K562 (cell line): Measurements from ENCODE around the gene SIKE1. TPM values are rescaled to one million over a fixed set of nuclear protein-coding genes. Genes with fewer than 3 reads are reported as not detected.
A peak's percentile ranks its signal among the peaks of the same experiment; 100 is the strongest.

Source experiments
- ATAC-seq: fragments of 200-7000 bp; cut with Tn5 transposase; 3 replicates; pipeline ENCODE4 v1.9.1; 2020; ENCODE audit warnings: moderate library complexity
- BruUV-seq: library from RNA; stranded (reverse); fragments of 400-500 nt; replicated peaks from 2 replicates; lab custom pipeline; 2021; lab: Mats Ljungman, UMichigan
- CTCF ChIA-PET: fragments of 300-600 bp; formaldehyde crosslinking; extraction: SDS; loops from one replicate; lab custom pipeline; 2021; ENCODE audit warnings: low intra/inter-chr PET ratio; lab: Yijun Ruan, JAX
- POLR2A ChIA-PET: fragments of 300-600, 350-650 bp; sonication (Branson Sonifier 250); formaldehyde crosslinking; extraction: SDS; loops from one replicate; lab custom pipeline; 2021; ENCODE audit warnings: antibody characterized with exemption, inconsistent platforms; lab: Yijun Ruan, JAX
- DNase-seq, 4 experiments: peaks; one replicate each; pipeline versions ENCODE4 v3.0.0 to v3.0.0-alpha.2; 2011 to 2018; ENCODE audit warnings: low spot score in 3 of 4, mixed read lengths in 3 of 4; ENCODE audit errors: extremely low read depth in 1 of 4
- FAIRE-seq: peaks from 2 replicates; lab custom pipeline; 2011; peaks lifted over from hg19 to GRCh38; lab: Jason Lieb, UNC
- H2AFZ ChIP-seq: 2 replicates; pipeline ENCODE4 v1.6.0; 2011; ENCODE audit warnings: low read depth, low read length, control low read depth, inconsistent platforms
- H3K27ac ChIP-seq: fragments of 200-600 bp; 3 replicates; pipeline ENCODE4 v1.8.0; 2011; ENCODE audit warnings: low read depth, mild to moderate bottlenecking, control low read depth, inconsistent platforms, low read length, moderate library complexity, mixed read lengths; ENCODE audit errors: extremely low read depth
- H3K27me3 ChIP-seq, 2 experiments: fragments of 300-600 bp in 1 of 2; 2 replicates in 1 of 2; 3 replicates in 1 of 2; pipeline versions ENCODE4 v1.6.0 to v1.8.0; 2011; ENCODE audit warnings: inconsistent platforms in 2 of 2, low read length in 2 of 2, mild to moderate bottlenecking in 1 of 2, mixed read lengths in 1 of 2, moderate library complexity in 1 of 2; ENCODE audit not compliant: control insufficient read depth in 2 of 2, insufficient read depth in 2 of 2
- H3K36me3 ChIP-seq: fragments of 300-600 bp; 3 replicates; pipeline ENCODE4 v1.8.0; 2011; ENCODE audit warnings: mild to moderate bottlenecking, low read length, inconsistent platforms; ENCODE audit not compliant: control insufficient read depth, insufficient read depth
- H3K4me1 ChIP-seq, 2 experiments: fragments of 200-600 bp in 1 of 2; replicated peaks in 1 of 2; 2 replicates in 1 of 2; 3 replicates in 1 of 2; pipeline versions ENCODE4 v1.5.1 to v1.8.0; 2011; ENCODE audit warnings: inconsistent platforms in 2 of 2, low read length in 2 of 2, mild to moderate bottlenecking in 1 of 2, mixed read lengths in 1 of 2, moderate library complexity in 1 of 2; ENCODE audit not compliant: control insufficient read depth in 2 of 2, insufficient read depth in 2 of 2
- H3K4me2 ChIP-seq: 2 replicates; pipeline ENCODE4 v1.6.1; 2011; ENCODE audit warnings: low read length, control low read depth, inconsistent platforms, mixed read lengths; ENCODE audit not compliant: insufficient read depth
- H3K4me3 ChIP-seq: fragments of 200-600 bp; sonication (generic), shearing (Covaris generic); 2 replicates; pipeline ENCODE4 v1.5.1; 2016; ENCODE audit warnings: control low read depth, inconsistent platforms
- H3K79me2 ChIP-seq: fragments of 200-600 bp; 3 replicates; pipeline ENCODE4 v1.8.0; 2011; ENCODE audit warnings: low read length, inconsistent platforms; ENCODE audit not compliant: control insufficient read depth, insufficient read depth
- H3K9ac ChIP-seq, 2 experiments: 2 replicates each; pipeline versions ENCODE4 v1.6.0 to v1.6.1; 2011; ENCODE audit warnings: low read depth in 2 of 2, low read length in 2 of 2, control low read depth in 1 of 2, inconsistent platforms in 1 of 2, mild to moderate bottlenecking in 1 of 2, mixed read lengths in 1 of 2; ENCODE audit not compliant: insufficient read depth in 1 of 2
- H3K9me1 ChIP-seq: one replicate; pipeline ENCODE4 v1.6.0; 2011; ENCODE audit warnings: inconsistent platforms, mild to moderate bottlenecking, low read length, moderate library complexity; ENCODE audit not compliant: control insufficient read depth, insufficient read depth
- H3K9me3 ChIP-seq: replicated peaks from 2 replicates; pipeline ENCODE4 v1.5.1; 2011; ENCODE audit warnings: low read depth, low read length, inconsistent platforms; ENCODE audit not compliant: control insufficient read depth, insufficient read depth
- H4K20me1 ChIP-seq: replicated peaks from 2 replicates; pipeline ENCODE4 v1.6.1; 2011; ENCODE audit warnings: low read length, inconsistent platforms, mixed read lengths; ENCODE audit not compliant: control insufficient read depth, insufficient read depth
- ZBTB11 ChIP-seq, 3 experiments: fragments of 200-800 bp in 1 of 3; fragments of 250-450 bp in 1 of 3; fragments of 450-650 bp in 1 of 3; sonication (Bioruptor Pico) in 1 of 3; sonication (Bioruptor generic) in 1 of 3; formaldehyde crosslinking in 1 of 3; IDR thresholded peaks; 2 replicates each; pipeline versions ENCODE4 v1.6.1 to v1.8.0; 2016 to 2022; ENCODE audit warnings: mild to moderate bottlenecking in 2 of 3, missing genetic modification characterization in 2 of 3, missing compliant biosample characterization in 1 of 3, moderate library complexity in 1 of 3
- WGBS: fragments of 100-300 bp; shearing (Covaris generic); methylation state at CpG from one replicate; pipeline ENCODE4 v1.1.6; 2016; ENCODE audit warnings: low coverage, mixed read lengths; ENCODE audit not compliant: insufficient coverage; ENCODE audit errors: missing lambda C conversion rate; 5-methylcytosine and 5-hydroxymethylcytosine counted together
- in situ Hi-C: fragments of 300-500 bp; cut with MboI; formaldehyde crosslinking; loops from 4 replicates; pipeline ENCODE4 v1.15.0; 2018; ENCODE audit warnings: inconsistent platforms, mixed read lengths
- intact Hi-C: fragments of 100-400 bp; cut with micrococcal nuclease; formaldehyde crosslinking; loops from 2 replicates; pipeline ENCODE4 v1.14.2; 2022
- polyA plus RNA-seq, 8 experiments: library from polyadenylated mRNA; depleted of rRNA in 4 of 8; stranded (reverse) in 5 of 8; unstranded in 3 of 8; fragments of >200 nt; fragmentation: Nextera tagmentation in 2 of 8; fragmentation: Illumina TruSeq in 1 of 8; extraction: Ambion mirVana in 2 of 8; extraction: Trizol in 1 of 8; gene quantifications; 2 replicates each; pipeline versions ENCODE4 v1.2.1 to v1.2.3, GENCODE V29; 2011 to 2014; ENCODE audit warnings: inconsistent platforms in 1 of 8, missing spikeins in 1 of 8
- small RNA-seq: library from RNA; depleted of rRNA; stranded (forward); fragments of <200 nt; gene quantifications from one replicate; pipeline ENCODE3, GENCODE V24; 2014
- total RNA-seq, 7 experiments: library from RNA; depleted of rRNA in 6 of 7; stranded (reverse); fragments of >200 nt in 6 of 7; fragmentation: Illumina TruSeq in 2 of 7; extraction: Trizol in 2 of 7; gene quantifications; 2 replicates each; pipeline versions ENCODE4 v1.2.1 to v1.2.3, GENCODE V29; 2011 to 2021; ENCODE audit warnings: low replicate concordance in 1 of 7
- TF ChIP-seq, protein P1 (sequence below): IDR thresholded peaks from 2 replicates; pipeline ENCODE4 v1.6.1; 2014; ENCODE audit warnings: antibody characterized with exemption

SIKE1 gene
- total and polyA plus RNA-seq, 9 of the 15 experiments (the other 6 are each of a cell fraction or from before 2014, with no cell fraction given) = 21.8 to 144 (median 76.3) TPM

DNA sequence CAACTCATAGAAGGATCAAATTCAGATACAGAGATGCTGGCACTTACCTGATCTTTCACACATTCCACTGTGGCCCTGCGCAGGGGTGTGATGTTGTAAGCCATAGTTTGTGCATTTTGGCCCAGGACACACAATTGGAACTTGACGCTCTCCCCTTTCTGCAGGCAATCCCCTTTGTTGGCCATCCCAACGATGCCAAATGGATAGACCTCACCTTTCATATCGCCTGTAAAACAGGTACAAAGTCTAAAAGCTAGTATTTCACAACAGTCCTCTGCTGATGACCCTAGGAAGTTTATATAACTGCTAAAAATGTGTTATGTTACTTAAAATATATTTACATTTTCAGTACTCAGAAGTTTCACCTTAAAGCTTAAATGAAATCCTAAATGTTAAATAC is 60.0 kb downstream of the SIKE1 start:
- no peak overlapping the region for H3K4me2 ChIP-seq
- no peak for FAIRE-seq
- 85% methylated on average over 4 of the region's 4 CpGs for WGBS
- peaks cover 0 to 7% of the 10 kb centered on the region in 2 experiments; a peak in 2 of 5 replicates for H3K4me1 ChIP-seq
- ChIA-PET CTCF (no interaction called here), POLR2A (interaction anchor here (0.6 to 0.8 kb wide), 3 partner anchors 8 to 59 kb away, joined by 3 to 4 read pairs (median 3); no protein-coding TSS in a partner anchor)
- no peaks in the 10 kb centered on the region for H3K27me3 ChIP-seq
- no peak overlapping the region for H3K4me3 ChIP-seq
- no peaks in the 10 kb centered on the region for H3K9me3 ChIP-seq
- no peak overlapping the region for H3K27ac ChIP-seq
- in situ Hi-C loops (no loop called here), intact Hi-C loops (no loop called here)
- no peak for DNase-seq
- H3K36me3 ChIP-seq = peaks cover 92% of the 10 kb centered on the region
- H3K9ac ChIP-seq = no peak overlapping the region
- H2AFZ ChIP-seq = no peak overlapping the region
- ATAC-seq = no peak
- H4K20me1 ChIP-seq = no peaks in the 10 kb centered on the region
- no peaks in the 10 kb centered on the region for H3K9me1 ChIP-seq
- TF ChIP-seq, protein P1, sequence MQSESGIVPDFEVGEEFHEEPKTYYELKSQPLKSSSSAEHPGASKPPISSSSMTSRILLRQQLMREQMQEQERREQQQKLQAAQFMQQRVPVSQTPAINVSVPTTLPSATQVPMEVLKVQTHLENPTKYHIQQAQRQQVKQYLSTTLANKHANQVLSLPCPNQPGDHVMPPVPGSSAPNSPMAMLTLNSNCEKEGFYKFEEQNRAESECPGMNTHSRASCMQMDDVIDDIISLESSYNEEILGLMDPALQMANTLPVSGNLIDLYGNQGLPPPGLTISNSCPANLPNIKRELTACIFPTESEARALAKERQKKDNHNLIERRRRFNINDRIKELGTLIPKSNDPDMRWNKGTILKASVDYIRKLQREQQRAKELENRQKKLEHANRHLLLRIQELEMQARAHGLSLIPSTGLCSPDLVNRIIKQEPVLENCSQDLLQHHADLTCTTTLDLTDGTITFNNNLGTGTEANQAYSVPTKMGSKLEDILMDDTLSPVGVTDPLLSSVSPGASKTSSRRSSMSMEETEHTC = no peak
- TF ChIP-seq ZBTB11 (CRISPR knock-in tag; IDR thresholded peaks at IDR 0.05) = 0 out of 6 replicates have a peak, but pooled peaks of 1 of the 3 experiments have one; percentile 16
- TF ChIP-seq, all 486 proteins: peak for 1
- peaks cover 11% of the 10 kb centered on the region for H3K79me2 ChIP-seq
- BruUV-seq = no TSS peak

Small RNA genes lying within 50 kb of the gene (small RNA-seq; reads per million reads assigned to genes)
- gene RNY1P13 = not detected

Other genes starting within 250 kb of the SIKE1 start
- 49.6 and 62.1 TPM in 2 replicates for gene BCAS2, start 199.1 kb downstream of the SIKE1 start, total RNA-seq (2014; rRNA removed)
- gene BCAS2, start 199.1 kb downstream of the SIKE1 start, total RNA-seq (2014; rRNA removed; fragmentation: Illumina TruSeq; extraction: Trizol) = 92.1 and 107 TPM in 2 replicates
- gene BCAS2, start 199.1 kb downstream of the SIKE1 start, total RNA-seq (2015; rRNA removed; fragmentation: Illumina TruSeq; extraction: Trizol) = 77.1 and 81.1 TPM in 2 replicates
- gene BCAS2, start 199.1 kb downstream of the SIKE1 start, total RNA-seq (2021) = 56.9 and 59.3 TPM in 2 replicates
- gene BCAS2, start 199.1 kb downstream of the SIKE1 start, polyA plus RNA-seq (2011; rRNA removed) = 47.4 and 71.4 TPM in 2 replicates
- gene BCAS2, start 199.1 kb downstream of the SIKE1 start, polyA plus RNA-seq (2014; fragmentation: Illumina TruSeq; extraction: Trizol) = 79.1 and 84.4 TPM in 2 replicates
- gene BCAS2, start 199.1 kb downstream of the SIKE1 start, polyA plus RNA-seq (2014; fragmentation: Nextera tagmentation; extraction: Ambion mirVana) = 100 to 1,000 TPM; 160 to 183 TPM
- 64.3 and 75.7 TPM in 2 replicates for gene BCAS2, start 199.1 kb downstream of the SIKE1 start, polyA plus RNA-seq (2014; rRNA removed)
- gene DENND2C, start 110.6 kb downstream of the SIKE1 start, total RNA-seq (2014; rRNA removed) = 0.16 and 0.23 TPM in 2 replicates
- gene DENND2C, start 110.6 kb downstream of the SIKE1 start, total RNA-seq (2014; rRNA removed; fragmentation: Illumina TruSeq; extraction: Trizol) = 0.25 and 0.35 TPM in 2 replicates
- gene DENND2C, start 110.6 kb downstream of the SIKE1 start, total RNA-seq (2015; rRNA removed; fragmentation: Illumina TruSeq; extraction: Trizol) = 0.14 and 0.15 TPM in 2 replicates
- 0.11 TPM in 2 replicates for gene DENND2C, start 110.6 kb downstream of the SIKE1 start, total RNA-seq (2021)
- gene DENND2C, start 110.6 kb downstream of the SIKE1 start, polyA plus RNA-seq (2011; rRNA removed) = 0.03 and 0.15 TPM in 2 replicates
- gene DENND2C, start 110.6 kb downstream of the SIKE1 start, polyA plus RNA-seq (2014; fragmentation: Illumina TruSeq; extraction: Trizol) = 0.10 and 0.15 TPM in 2 replicates
- gene DENND2C, start 110.6 kb downstream of the SIKE1 start, polyA plus RNA-seq (2014; fragmentation: Nextera tagmentation; extraction: Ambion mirVana) = under 1 TPM; 0.03 to 0.20 TPM
- 0.04 and 0.07 TPM in 2 replicates for gene DENND2C, start 110.6 kb downstream of the SIKE1 start, polyA plus RNA-seq (2014; rRNA removed)
- gene AMPD1, start 85.1 kb downstream of the SIKE1 start, total RNA-seq (2014; rRNA removed) = not detected in 2 replicates
- gene AMPD1, start 85.1 kb downstream of the SIKE1 start, total RNA-seq (2014; rRNA removed; fragmentation: Illumina TruSeq; extraction: Trizol) = not detected in 2 replicates
- gene AMPD1, start 85.1 kb downstream of the SIKE1 start, total RNA-seq (2015; rRNA removed; fragmentation: Illumina TruSeq; extraction: Trizol) = not detected in 2 replicates
- not detected in 2 replicates for gene AMPD1, start 85.1 kb downstream of the SIKE1 start, total RNA-seq (2021)
- 0.04 and 0.08 TPM in 2 replicates for gene AMPD1, start 85.1 kb downstream of the SIKE1 start, polyA plus RNA-seq (2011; rRNA removed)
- gene AMPD1, start 85.1 kb downstream of the SIKE1 start, polyA plus RNA-seq (2014; fragmentation: Illumina TruSeq; extraction: Trizol) = not detected in 2 replicates
- gene AMPD1, start 85.1 kb downstream of the SIKE1 start, polyA plus RNA-seq (2014; fragmentation: Nextera tagmentation; extraction: Ambion mirVana) = not detected
- 0.17 TPM in 1 of 2 replicates, not detected in the other for gene AMPD1, start 85.1 kb downstream of the SIKE1 start, polyA plus RNA-seq (2014; rRNA removed)
- gene NRAS, start 63.9 kb downstream of the SIKE1 start, total RNA-seq (2014; rRNA removed) = 48.8 and 54.0 TPM in 2 replicates
- 94.5 and 107 TPM in 2 replicates for gene NRAS, start 63.9 kb downstream of the SIKE1 start, total RNA-seq (2014; rRNA removed; fragmentation: Illumina TruSeq; extraction: Trizol)
- gene NRAS, start 63.9 kb downstream of the SIKE1 start, total RNA-seq (2015; rRNA removed; fragmentation: Illumina TruSeq; extraction: Trizol) = 75.7 and 84.1 TPM in 2 replicates
- gene NRAS, start 63.9 kb downstream of the SIKE1 start, total RNA-seq (2021) = 60.3 and 60.6 TPM in 2 replicates
- gene NRAS, start 63.9 kb downstream of the SIKE1 start, polyA plus RNA-seq (2011; rRNA removed) = 56.1 and 76.7 TPM in 2 replicates
- 64.2 and 75.4 TPM in 2 replicates for gene NRAS, start 63.9 kb downstream of the SIKE1 start, polyA plus RNA-seq (2014; fragmentation: Illumina TruSeq; extraction: Trizol)
- gene NRAS, start 63.9 kb downstream of the SIKE1 start, polyA plus RNA-seq (2014; fragmentation: Nextera tagmentation; extraction: Ambion mirVana) = 10 to 100 TPM; 58.2 to 79.7 TPM
- gene NRAS, start 63.9 kb downstream of the SIKE1 start, polyA plus RNA-seq (2014; rRNA removed) = 40.7 and 49.0 TPM in 2 replicates
- gene CSDE1, start 22.7 kb downstream of the SIKE1 start, total RNA-seq (2014; rRNA removed) = 403 and 417 TPM in 2 replicates
- gene CSDE1, start 22.7 kb downstream of the SIKE1 start, total RNA-seq (2014; rRNA removed; fragmentation: Illumina TruSeq; extraction: Trizol) = 491 and 540 TPM in 2 replicates
- gene CSDE1, start 22.7 kb downstream of the SIKE1 start, total RNA-seq (2015; rRNA removed; fragmentation: Illumina TruSeq; extraction: Trizol) = 489 and 519 TPM in 2 replicates
- gene CSDE1, start 22.7 kb downstream of the SIKE1 start, total RNA-seq (2021) = 490 and 538 TPM in 2 replicates
- gene CSDE1, start 22.7 kb downstream of the SIKE1 start, polyA plus RNA-seq (2011; rRNA removed) = 293 and 344 TPM in 2 replicates
- gene CSDE1, start 22.7 kb downstream of the SIKE1 start, polyA plus RNA-seq (2014; fragmentation: Illumina TruSeq; extraction: Trizol) = 404 and 453 TPM in 2 replicates
- gene CSDE1, start 22.7 kb downstream of the SIKE1 start, polyA plus RNA-seq (2014; fragmentation: Nextera tagmentation; extraction: Ambion mirVana) = 100 to 1,000 TPM; 174 to 365 TPM
- gene CSDE1, start 22.7 kb downstream of the SIKE1 start, polyA plus RNA-seq (2014; rRNA removed) = 250 and 262 TPM in 2 replicates
- not detected in 2 replicates for gene SYCP1, start 74.2 kb upstream of the SIKE1 start, total RNA-seq (2014; rRNA removed)
- gene SYCP1, start 74.2 kb upstream of the SIKE1 start, total RNA-seq (2014; rRNA removed; fragmentation: Illumina TruSeq; extraction: Trizol) = not detected in 2 replicates
- not detected in 2 replicates for gene SYCP1, start 74.2 kb upstream of the SIKE1 start, total RNA-seq (2015; rRNA removed; fragmentation: Illumina TruSeq; extraction: Trizol)
- not detected in 2 replicates for gene SYCP1, start 74.2 kb upstream of the SIKE1 start, total RNA-seq (2021)
- not detected in 2 replicates for gene SYCP1, start 74.2 kb upstream of the SIKE1 start, polyA plus RNA-seq (2011; rRNA removed)
- gene SYCP1, start 74.2 kb upstream of the SIKE1 start, polyA plus RNA-seq (2014; fragmentation: Illumina TruSeq; extraction: Trizol) = not detected in 2 replicates
- not detected for gene SYCP1, start 74.2 kb upstream of the SIKE1 start, polyA plus RNA-seq (2014; fragmentation: Nextera tagmentation; extraction: Ambion mirVana)
- gene SYCP1, start 74.2 kb upstream of the SIKE1 start, polyA plus RNA-seq (2014; rRNA removed) = not detected in 2 replicates
- gene TSHB, start 249.1 kb upstream of the SIKE1 start, total RNA-seq (2014; rRNA removed) = not detected in 2 replicates
- not detected in 2 replicates for gene TSHB, start 249.1 kb upstream of the SIKE1 start, total RNA-seq (2014; rRNA removed; fragmentation: Illumina TruSeq; extraction: Trizol)
- gene TSHB, start 249.1 kb upstream of the SIKE1 start, total RNA-seq (2015; rRNA removed; fragmentation: Illumina TruSeq; extraction: Trizol) = not detected in 2 replicates
- not detected in 2 replicates for gene TSHB, start 249.1 kb upstream of the SIKE1 start, total RNA-seq (2021)
- not detected in 2 replicates for gene TSHB, start 249.1 kb upstream of the SIKE1 start, polyA plus RNA-seq (2011; rRNA removed)
- not detected in 2 replicates for gene TSHB, start 249.1 kb upstream of the SIKE1 start, polyA plus RNA-seq (2014; fragmentation: Illumina TruSeq; extraction: Trizol)
- gene TSHB, start 249.1 kb upstream of the SIKE1 start, polyA plus RNA-seq (2014; fragmentation: Nextera tagmentation; extraction: Ambion mirVana) = not detected
- gene TSHB, start 249.1 kb upstream of the SIKE1 start, polyA plus RNA-seq (2014; rRNA removed) = not detected in 2 replicates